Stimulated activated CD8-positive, alpha-beta memory T cell treated with anti-CD3 and anti-CD28 coated beads, Interleukin-4, amount 100 ng/mL, for 48 hours (primary cell): ENCODE data around the gene PRKCA.
A peak's percentile ranks its signal among the peaks of the same experiment; 100 is the strongest.
"Not testable (repeated sequence)": the region's sequence is repeated elsewhere in the genome, so short reads cannot be mapped to it uniquely, and the experiment has no call there.

ENCODE experiments used
- DNase-seq: peaks from one replicate; pipeline ENCODE4 v3.0.0-alpha.2; 2020

PRKCA gene

DNA sequence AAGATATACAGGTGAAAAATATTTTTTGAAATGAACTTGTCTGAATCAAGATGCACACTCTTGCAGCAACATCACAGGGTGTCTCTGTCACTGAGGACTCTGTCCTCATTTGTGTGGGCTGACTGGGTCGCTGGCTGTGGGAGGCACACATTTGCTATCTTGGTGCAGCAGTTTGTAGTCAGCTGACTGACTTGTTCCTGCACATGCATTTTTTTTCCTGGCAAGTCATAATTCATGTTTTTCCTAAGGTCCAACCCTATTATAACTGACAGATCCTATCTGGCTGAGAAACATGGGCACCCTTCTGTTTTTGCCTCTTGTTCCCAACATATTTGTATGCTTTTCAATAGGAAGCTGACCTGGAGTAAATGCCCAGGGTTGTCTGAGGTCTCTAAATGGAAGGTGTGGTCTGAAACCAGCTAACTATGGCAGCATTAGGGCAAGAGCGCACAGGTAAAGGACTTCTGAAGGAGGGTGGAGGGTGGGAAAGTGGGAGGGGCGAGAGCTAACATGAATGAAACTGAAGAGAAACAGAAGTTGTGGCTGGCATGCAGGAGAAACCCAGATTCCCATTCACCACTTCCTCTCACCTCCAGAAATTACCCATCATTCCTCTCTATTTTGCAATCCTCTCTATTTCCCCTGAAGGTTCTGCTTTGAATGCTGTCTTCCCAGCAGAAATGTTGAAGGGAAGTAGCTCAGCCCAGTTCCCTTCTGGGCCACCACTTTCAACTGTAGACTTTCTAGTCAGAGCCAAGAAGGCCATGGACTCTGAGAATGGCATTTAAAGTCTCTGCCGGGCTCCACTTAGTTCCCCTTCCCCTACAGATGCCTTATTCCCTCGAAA is 166.1 kb downstream of the PRKCA start:
- no peak for DNase-seq

DNA sequence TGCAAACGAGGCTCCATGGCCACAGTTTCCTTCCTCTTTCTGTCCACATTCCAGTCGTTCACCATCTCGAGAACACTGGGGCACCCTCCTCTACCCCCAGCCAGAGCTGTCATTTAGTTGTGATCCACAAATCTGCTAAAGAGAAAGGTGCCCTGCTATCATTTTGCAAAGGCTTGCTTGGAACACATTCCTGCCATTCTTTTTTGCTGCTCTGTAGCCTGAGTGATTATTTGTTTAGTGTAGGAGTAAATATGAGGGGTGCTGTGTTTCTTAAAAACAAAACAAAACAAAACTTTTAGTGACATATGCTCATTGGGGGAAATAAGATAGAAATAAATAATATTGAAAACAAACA is 166.7 kb downstream of the PRKCA start:
- DNase-seq = no peak

DNA sequence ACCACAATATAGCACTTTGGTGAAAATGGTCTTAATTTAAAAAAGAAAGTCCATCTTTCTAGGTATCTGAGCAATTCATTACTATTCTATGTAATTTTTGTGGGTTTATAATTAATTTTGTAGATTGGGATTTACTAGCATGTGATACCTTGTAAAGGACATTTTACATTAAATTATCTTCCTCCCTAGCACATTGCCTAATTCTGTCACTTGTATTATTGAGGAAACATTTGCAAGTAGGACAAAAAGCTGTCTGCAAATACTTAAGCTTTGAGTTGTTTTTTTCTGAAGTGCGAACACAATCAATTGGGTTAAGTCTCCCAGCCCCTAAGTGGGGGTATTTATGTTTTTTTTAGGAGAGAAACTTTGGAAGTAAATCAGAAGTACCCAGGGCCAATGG is 167.0 kb downstream of the PRKCA start:
- DNase-seq = no peak

DNA sequence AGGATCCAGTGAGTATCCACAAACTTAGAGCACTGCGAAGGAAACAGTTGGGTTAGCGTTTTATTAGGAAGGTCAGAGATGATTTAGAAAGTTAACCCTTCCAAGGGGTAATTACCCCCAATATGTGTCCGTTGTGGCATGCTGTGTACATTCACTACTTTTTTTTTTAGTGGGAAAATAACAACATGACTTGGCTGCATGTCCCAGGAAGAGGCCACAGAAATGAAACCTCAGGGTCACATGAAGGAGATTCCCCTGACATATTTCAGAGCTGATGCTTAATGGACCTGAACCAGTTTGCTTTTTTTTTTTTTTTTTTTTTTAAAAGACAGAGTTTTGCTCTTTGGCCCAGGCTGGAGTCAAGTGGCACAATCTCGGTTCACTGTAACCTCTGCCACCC is 167.5 kb downstream of the PRKCA start:
- DNase-seq = no peak

DNA sequence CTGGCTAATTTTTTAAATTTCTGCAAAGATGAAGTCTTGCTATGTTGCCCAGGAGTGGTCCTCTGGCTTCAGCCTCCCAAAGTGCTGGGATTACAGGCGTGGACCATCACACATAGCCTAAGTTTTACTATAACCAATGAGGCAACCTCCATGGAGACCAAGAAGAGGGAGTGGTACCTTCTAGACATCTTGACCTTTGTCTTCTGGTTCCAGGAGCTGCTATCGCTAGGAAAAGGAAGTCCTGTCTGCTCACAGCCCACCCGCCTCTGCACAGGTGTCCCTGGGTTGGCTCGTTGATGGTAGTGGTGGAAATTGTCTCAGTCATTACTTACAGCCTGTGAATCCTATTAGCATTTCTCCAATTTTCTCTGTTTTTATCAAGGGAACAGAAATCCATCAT is 169.7 kb downstream of the PRKCA start:
- DNase-seq = no peak

DNA sequence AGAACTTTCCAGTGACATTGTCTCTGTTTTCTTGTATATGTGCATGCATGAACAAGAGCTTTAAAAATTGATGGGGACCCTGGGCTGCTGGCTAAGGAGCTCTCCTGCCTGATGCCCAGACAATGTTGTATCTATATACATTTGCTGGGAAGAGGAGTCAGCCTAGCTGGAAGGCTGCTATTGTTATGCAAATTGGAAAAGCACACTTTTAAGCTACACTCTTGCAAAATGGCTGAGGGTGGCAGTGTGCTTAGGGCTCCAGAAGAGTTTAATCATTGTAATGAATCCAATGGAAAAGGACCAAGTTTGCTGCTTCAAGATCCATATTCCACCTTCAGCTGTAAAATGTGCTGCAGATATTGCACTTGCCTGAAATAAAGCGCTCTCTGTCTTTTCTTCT is 171.8 kb downstream of the PRKCA start:
- DNase-seq = no peak

DNA sequence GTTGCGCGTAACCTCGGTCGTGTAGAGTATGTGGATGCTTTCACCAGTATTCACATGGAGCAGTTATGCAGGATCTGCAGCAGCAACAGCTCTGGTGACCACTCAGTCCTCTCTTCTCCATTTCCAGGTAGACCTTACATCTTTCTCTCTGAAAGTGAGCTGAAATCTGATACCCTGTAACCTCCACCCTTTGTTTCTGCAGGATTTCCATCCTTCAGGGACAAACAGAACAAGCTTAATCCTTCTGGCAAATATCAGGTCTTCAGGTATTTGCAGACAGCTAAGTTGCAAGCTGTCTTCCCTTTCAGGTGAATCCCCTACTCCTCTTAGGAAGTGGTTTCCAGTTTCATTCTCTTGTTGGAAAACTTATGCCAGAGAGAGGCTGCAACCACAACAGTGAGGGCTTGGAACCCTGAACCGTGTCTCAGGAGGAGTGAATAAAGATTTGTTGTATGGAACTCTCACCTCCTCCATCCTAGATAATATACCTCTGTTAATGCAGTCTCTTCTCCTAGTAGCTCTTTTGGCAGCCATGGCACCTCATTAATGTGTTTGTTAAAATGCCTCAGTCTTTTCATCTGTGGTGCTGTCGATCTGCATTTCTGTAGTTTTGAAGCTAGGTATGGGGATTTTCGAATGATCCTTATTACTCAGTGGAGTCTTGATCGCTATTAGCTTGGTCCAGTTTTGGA is 172.5 kb downstream of the PRKCA start:
- DNase-seq = no peak

DNA sequence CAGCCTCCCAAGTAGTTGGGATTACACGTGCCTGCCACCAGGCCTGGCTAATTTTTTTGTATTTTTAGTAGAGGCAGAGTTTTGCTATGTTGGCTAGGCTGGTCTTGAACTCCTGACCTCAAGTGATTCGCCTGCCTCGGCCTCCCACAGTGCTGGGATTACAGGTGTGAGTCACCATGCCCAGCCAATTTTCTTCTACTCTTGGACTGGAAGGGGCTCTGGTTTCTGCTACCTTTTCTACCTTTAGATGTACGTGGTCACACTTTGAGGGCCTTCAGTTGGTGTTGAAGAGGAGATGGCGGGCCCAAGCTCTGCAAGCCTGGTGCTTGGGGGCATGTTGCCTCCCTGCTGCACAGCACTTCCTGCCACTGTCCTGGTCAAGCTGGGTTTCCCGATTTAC is 173.6 kb downstream of the PRKCA start:
- DNase-seq = peak; percentile 35

DNA sequence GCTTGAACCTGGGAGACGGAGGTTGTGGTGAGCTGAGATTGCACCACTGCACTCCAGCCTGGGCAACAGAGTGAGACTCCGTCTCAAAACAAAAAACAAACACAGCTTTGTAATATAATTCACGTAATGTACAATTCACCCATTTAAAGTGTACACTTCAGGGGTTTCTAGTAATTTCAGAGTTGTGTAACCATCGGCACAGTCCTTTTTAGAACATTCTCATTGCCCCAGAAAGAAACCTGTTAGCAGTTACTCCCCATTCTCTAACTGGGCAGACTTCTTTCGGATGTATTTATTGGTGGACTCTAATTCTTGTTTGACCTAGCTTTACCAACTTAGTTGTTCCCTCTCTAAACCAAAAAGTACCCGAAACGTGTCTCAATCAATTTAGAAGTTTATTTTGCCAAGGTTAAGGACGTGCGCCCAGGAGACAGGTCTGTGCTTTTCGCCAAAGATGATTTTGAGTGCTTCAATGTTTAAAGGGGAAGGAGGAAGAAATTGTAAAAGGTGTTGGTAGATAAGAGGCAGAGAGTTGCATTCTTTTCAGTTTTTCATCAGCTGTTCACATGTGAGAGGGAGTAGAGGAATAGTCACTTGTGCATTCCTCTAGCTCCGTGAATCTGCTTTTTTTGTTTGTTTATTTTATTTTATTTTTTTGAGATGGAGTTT is 175.3 kb downstream of the PRKCA start:
- DNase-seq = no peak

DNA sequence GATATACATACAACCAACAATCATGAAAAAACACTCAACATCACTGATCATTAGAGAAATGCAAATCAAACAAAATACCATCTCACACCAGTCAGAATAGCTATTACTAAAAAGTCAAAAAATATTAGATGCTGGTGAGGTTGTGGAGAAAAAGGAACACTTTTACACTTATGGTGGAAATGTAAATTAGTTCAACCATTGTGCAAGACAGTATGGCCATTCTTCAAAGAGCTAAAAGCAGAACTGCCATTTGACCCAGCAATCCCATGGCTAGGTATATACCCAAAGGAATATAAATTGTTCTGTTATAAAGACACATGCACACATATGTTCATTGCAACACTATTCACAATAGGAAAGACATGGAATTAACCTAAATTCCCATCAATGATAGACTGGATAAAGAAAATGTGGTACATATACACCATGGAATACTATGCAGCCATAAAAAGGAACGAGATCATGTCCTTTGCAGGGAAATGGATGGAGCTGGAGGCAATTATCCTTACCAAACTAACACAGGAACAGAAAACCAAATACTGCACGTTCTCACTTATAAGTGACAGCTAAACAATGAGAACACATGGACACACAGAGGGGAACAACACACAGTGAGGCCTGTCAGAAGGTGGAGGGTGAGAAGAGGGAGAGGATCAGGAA is 176.9 kb downstream of the PRKCA start:
- DNase-seq = not testable (repeated sequence)

DNA sequence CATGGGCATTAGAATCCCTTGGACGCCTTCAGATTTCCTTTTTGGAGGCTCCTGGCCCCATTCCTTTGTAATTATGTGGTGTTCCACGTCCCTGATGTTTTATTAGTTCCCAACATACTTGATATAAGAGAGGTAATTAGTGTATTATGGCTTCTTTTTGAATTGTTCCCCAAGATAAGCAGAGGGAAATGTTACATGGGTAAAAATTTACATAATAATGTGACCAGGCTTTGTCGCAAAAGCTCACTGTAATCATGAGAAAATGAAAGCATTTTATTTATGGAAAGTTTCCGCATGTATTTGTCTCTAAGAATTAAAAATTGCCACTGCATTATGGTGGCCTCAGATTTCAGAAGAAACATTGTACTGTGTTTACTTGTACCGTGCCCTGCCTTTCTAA is 177.8 kb downstream of the PRKCA start:
- no peak for DNase-seq

DNA sequence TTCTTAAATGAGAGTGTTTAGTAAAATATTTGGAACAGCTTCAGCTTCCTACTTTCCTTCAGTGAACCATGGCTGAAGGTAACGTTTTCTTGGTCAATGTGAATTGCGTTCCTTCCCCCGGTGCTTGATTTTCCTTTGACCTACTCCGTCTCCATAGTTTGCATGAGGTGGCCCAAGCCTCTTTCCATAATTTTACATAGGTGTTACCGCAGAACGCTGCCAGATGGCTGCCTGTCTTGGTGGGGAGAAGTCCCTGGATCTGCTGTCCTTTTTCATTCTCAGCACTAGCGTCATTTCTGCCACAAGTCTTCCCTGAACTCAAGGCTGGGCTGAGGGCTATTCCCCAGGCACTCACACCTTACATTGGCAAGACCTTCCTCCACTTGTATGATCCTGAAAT is 178.4 kb downstream of the PRKCA start:
- DNase-seq = no peak

DNA sequence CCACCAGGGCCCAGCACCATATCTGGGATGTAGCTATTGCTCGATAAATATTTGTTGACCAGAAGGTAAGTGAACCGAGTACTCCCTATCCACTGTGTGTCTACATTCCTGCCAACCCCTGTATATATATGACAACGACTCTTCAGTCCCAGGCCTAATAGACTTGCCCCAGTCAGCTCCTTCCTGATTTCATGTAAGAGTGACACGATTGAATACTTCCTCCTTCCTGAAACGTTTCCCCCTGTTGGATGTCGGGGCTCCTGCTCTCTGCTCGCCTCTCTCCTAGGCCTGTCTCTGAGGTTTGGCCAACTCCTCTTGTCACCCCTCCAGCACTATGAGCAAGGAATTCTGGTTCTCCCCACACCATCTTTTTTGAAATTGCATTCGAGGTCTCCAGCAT is 178.9 kb downstream of the PRKCA start:
- DNase-seq = no peak

DNA sequence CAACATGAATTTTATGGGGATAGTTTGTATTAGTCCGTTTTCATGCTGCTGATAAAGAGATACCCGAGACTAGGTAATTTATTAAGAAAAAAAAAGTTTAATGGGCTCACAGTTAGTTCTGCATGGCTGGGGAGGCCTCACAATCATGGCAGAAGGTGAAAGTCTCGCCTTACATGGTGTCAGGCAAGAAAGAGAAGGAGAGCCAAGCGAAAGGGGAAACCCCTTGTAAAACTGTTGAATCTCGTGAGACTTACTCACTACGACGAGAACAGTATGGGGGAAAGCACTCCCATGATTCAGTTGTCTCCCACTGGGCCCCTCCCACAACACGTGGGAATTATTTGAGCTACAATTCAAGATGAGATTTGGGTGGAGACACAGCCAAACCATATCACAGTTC is 181.5 kb downstream of the PRKCA start:
- no peak for DNase-seq

DNA sequence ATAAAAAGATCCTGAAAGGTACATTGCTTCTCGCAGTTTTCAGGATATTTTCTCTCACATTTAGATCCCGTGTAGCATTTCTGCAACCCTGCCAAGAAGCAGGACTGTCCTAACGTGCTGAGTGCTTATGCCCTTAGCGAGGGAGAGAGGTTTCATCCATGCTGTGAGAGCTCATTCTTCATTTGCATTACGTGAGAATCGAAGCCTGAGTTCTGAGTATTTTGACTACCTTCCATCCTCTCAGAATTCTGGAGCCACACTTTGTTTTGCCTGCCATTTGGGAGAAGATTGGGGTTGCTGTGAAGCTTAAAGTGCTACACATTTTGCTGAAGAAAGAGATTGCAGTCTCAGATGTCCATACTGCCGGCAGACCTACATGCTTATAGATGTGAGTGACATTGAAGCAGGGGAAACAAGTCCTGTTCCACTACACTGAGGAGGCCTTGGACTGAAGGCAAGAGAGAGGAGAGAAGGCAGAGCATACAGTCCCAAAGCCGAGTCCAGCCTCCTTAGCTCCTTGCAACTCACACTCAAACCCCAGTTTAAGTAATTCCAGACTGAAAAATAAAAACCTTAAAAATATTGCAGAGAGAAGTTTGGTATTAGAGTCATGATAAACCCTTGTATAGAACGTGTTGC is 183.0 kb downstream of the PRKCA start:
- no peak for DNase-seq

DNA sequence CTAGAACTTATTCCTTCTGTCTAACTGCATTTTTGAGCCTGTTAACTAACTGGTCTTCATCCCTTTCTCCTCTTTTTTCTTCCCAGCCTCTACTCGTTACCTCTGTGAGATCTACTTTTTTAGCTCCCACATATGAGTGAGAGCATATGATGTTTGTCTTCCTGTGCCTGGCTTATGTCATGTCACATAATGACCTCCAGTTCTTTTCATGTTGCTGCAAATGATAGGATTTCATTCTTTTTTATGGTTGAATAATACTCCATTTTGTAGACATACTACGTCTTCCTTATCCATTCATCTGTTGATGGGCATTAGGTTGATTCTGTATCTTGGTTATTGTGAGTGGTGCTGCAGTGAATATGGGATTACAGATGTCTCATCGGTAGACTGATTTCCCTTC is 184.7 kb downstream of the PRKCA start:
- DNase-seq = no peak

DNA sequence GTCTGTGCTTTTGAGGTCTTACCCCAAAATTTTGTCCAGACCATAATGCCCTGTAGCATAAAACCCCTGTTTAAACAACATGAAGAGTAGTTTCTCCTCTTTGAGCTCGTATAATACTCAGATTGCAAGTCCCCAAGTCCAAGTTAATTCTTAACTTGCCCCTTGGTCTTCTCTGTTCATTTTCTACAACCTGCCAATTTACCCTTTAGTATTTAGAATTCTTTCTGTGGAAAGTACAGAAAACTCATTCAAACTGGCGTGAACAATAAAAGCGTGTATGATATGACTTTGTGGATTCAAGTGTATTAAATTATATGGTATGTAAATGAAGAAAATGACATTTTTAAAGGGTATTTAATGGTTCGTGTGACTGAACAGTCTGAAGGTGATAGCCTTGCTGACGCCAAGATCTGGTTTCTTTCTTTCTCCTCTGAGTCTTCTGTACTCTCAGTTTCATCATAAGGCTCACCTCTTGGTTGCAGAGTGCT is 185.6 kb downstream of the PRKCA start:
- DNase-seq = no peak

DNA sequence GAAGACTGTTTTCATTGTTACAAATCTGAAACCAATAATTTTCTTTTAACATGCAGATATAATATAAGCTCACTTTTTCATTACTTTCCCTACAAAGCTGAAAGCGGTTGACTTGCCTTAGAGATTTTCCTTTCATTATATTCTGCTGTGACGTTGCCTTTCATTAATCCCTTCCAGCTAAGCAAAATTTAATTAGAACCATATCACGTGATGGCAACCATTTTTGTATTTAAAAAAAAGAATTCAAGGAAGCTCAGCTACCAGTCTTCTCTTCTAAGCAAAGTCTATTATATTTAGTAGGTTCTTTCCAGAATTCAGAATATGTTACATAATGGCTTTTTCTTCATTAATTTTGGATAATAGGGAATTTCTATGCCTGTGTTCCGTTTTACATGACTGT is 186.5 kb downstream of the PRKCA start:
- no peak for DNase-seq

DNA sequence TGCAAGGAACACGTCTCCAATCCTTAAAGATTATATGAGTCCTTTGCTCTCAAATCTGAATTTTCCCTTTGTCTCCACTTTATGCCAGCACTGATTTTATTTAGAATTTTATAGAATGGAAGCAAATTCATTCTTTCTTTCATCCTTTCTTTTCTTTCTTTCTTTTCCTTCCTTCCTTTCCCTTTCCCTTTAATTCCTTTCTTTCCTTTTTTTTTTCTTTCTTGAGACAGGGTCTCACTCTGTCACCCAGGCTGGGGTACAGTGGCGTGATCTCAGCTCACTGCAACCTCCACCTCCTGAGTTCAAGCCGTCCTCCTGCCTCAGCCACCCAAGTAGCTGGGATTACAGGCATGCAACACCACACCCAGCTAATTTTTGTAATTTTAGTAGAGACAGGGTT is 187.2 kb downstream of the PRKCA start:
- not testable (repeated sequence) for DNase-seq

DNA sequence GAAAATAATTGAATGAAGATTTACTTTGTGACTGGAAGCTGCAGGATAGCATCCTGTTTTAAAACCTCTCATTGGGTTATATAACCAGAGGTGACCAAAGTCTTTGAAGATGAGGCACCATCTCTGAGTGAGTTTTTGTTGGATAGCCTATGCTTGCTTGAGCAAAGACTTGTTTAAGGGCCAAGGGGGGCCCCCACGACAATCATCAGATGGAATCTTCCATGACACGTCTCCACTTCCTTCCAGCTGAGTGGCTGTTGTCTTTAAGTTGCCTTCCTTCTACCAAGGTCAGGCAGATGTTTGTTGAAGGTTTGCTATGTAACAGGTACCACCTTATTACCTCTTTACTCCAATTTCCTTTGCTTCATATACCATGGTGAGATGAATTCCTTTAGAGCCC is 188.8 kb downstream of the PRKCA start:
- peak; percentile 47 for DNase-seq

DNA sequence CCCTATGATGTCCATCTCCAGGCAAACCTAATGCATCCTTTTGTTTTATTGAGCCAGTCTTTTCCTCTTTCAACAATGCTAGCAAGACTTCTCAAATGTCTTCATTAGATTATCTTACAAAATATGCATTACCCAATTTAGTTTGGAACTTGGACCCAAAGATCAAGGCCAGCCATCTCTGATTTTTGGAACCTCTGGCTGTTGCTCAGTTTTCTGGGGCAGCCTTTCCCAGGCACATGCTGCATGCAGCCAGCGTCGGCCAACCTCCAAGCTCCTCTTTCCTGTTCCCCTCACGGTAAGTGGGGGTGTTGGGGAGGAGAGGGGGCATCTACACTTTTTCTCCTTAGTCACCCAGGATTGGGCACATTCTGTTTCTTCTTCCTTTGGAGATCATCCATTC is 189.3 kb downstream of the PRKCA start:
- no peak for DNase-seq

DNA sequence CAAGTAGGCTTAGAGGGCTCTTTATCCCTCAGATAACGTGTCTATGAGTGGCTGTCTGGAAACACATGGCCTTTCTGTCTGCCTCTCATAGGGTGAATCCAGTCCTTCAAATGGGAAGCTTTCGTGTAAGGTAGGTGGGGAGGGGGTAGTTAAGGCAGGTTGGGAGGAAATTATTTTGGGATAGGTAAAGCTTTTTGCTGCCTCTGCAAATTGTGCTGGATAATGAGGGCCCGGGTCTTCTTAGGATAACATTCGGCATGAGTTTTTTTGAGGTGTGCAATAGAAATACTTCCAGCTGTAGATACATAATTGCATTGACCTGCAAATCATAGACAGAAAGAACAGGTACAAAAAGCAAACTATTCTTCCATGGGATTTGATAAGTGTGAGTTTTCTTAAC is 189.7 kb downstream of the PRKCA start:
- DNase-seq = no peak

DNA sequence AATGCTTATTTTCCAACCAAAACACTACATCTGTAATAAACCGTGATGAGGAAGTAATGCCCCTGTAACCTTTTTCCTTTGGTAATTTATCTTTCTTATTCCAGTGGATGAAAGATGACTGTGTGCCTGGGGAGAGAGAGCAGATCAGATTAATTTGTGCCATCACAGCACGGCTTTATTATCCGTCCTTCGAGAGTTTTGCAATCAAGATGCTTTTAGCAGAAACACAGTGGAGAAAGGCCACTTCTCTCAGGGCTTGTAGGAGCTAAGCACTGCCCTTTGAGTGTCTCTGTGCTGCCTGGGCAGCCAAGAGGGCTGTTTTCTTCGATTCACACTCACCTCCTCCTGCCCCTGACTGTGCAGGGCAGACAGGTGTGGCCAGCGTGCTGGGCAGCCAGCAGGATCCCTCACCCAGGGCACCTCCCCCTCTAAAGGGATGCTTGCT is 190.2 kb downstream of the PRKCA start:
- no peak for DNase-seq
